Esophagus muscularis mucosa (tissue), 4 donors: ENCODE data around the gene TP73. TPM values are rescaled to one million over a fixed set of nuclear protein-coding genes. Genes with fewer than 3 reads are reported as not detected.

Experiments used
- DNase-seq: peaks from one replicate; pipeline ENCODE4 v3.0.0-alpha.2; 2017; ENCODE audit errors: extremely low spot score
- H3K27ac ChIP-seq, 4 donors: fragments of 200-600 bp; sonication (generic); replicated peaks in 1 of 4; 1 replicate in 3 of 4; 2 replicates in 1 of 4; pipeline ENCODE4 v1.5.1; 2016 to 2019; ENCODE audit warnings: mild to moderate bottlenecking in 1 of 4
- H3K27me3 ChIP-seq, 4 donors: fragments of 200-600 bp; sonication (generic); one replicate each; pipeline versions ENCODE4 v1.5.1 to v1.6.0; 2016 to 2019
- H3K36me3 ChIP-seq, 4 donors: fragments of 200-600 bp; sonication (generic); one replicate each; pipeline ENCODE4 v1.5.1; 2016 to 2019
- H3K4me1 ChIP-seq, 4 donors: fragments of 200-600 bp; sonication (generic); one replicate each; pipeline ENCODE4 v1.5.1; 2016 to 2019
- H3K4me3 ChIP-seq, 4 donors: fragments of 200-600 bp; sonication (generic); 1 replicate in 2 of 4; 2 replicates in 2 of 4; pipeline ENCODE4 v1.5.1; 2016 to 2019; ENCODE audit warnings: mild to moderate bottlenecking in 4 of 4, moderate library complexity in 1 of 4
- H3K9me3 ChIP-seq, 4 donors: fragments of 200-600 bp; sonication (generic); 1 replicate in 3 of 4; 2 replicates in 1 of 4; pipeline ENCODE4 v1.5.1; 2016 to 2019
- EP300 ChIP-seq: sonication (generic); formaldehyde crosslinking; IDR thresholded peaks from one replicate; pipeline ENCODE4 v1.6.1; 2017; ENCODE audit warnings: antibody characterized with exemption
- POLR2A ChIP-seq: fragments of 450-650 bp; IDR thresholded peaks from one replicate; pipeline ENCODE4 v1.6.1; 2017; ENCODE audit warnings: antibody characterized with exemption, moderate library complexity, mild to moderate bottlenecking, low read depth
- POLR2AphosphoS5 ChIP-seq, 2 donors: sonication (generic); formaldehyde crosslinking; IDR thresholded peaks; one replicate each; pipeline ENCODE4 v1.6.1; 2017; ENCODE audit warnings: antibody characterized with exemption in 2 of 2
- WGBS: methylation state at CpG from one replicate; pipeline ENCODE4 v1.1.5; 2018; 5-methylcytosine and 5-hydroxymethylcytosine counted together
- intact Hi-C: fragments of 100-400 bp; cut with DNase I; formaldehyde crosslinking; loops from one replicate; pipeline ENCODE4 v1.15.1; 2023
- total RNA-seq, 4 donors: library from RNA; depleted of rRNA; stranded (reverse); fragments of >200 nt; gene quantifications; one replicate each; pipeline versions ENCODE4 v1.1.0 to v1.2.1, GENCODE V29; 2016
- TF ChIP-seq, protein P1 (sequence below), 3 experiments: fragments of 200-600 bp in 2 of 3; fragments of 450-650 bp in 1 of 3; sonication (generic) in 2 of 3; IDR thresholded peaks; one replicate each; pipeline ENCODE4 v1.5.1; 2017 to 2019; ENCODE audit warnings: antibody characterized with exemption in 3 of 3, mild to moderate bottlenecking in 2 of 3, moderate library complexity in 1 of 3

The TP73 gene
- total RNA-seq, 4 donors from 2014 or later: not detected

GRCh38 chr1:3612123-3612522, 40.2 kb upstream of the TP73 start:
- H3K27me3 ChIP-seq: peaks cover 0 to 79% (median 26%) of the 10 kb centered on the region in 4 donors
- TF ChIP-seq POLR2AphosphoS5 (IDR thresholded peaks at IDR 0.05) (no peak), EP300 (no peak), POLR2A (no peak)
- TF ChIP-seq, protein P1, sequence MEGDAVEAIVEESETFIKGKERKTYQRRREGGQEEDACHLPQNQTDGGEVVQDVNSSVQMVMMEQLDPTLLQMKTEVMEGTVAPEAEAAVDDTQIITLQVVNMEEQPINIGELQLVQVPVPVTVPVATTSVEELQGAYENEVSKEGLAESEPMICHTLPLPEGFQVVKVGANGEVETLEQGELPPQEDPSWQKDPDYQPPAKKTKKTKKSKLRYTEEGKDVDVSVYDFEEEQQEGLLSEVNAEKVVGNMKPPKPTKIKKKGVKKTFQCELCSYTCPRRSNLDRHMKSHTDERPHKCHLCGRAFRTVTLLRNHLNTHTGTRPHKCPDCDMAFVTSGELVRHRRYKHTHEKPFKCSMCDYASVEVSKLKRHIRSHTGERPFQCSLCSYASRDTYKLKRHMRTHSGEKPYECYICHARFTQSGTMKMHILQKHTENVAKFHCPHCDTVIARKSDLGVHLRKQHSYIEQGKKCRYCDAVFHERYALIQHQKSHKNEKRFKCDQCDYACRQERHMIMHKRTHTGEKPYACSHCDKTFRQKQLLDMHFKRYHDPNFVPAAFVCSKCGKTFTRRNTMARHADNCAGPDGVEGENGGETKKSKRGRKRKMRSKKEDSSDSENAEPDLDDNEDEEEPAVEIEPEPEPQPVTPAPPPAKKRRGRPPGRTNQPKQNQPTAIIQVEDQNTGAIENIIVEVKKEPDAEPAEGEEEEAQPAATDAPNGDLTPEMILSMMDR (IDR thresholded peaks at IDR 0.05): no peak
- intact Hi-C loops: no loop called here

DNA sequence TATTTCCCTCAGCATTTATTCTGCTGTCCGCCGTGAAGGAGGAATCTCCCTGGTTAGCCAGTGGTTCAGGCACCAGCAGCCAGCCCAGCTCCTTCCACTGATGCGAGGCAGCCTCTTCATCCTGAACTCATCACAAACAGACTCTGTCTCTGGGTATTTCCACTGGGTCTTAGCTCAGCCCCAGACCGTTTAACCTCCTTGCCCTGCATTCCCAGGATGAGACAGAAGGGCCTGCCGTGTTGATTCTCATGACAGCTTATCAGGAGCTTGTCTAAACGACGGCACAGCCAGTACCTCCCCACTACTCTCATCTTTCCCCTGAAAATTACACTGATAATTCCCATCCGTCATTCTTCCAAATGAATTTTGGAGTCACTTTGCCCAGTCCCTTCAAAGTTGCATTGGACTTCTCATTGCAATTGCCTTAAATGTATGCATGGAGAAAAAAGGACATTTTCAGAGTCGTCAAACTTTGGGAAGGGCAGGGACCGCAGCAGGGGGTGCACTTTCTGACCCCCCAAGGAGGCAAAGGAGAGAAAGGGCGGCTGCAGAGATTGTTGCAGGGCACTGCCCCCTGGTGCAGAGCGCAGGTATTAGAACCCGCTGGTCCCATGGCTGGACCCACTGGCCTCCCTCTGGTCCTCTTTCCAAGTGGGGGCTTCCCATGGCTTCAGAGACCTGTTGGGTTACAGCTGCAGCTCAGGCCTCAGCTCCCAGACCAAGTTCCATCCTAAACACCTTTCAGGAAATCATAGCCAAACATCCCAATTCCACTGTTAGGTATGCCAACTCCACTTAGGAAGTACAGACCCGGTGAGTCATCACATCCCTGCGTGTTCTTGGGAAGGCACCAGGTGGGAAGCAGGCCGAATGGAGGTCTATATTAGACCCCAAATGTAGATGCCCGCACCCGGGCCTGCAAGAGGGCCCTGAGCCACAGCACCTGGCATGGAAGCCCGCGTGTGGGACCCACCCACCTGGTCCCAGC, 37.3 kb upstream of the TP73 start:
- H3K27me3 ChIP-seq: peaks cover 0 to 50% (median 16%) of the 10 kb centered on the region in 4 donors
- H3K4me1 ChIP-seq: peaks cover 19 to 32% (median 30%) of the 10 kb centered on the region in 4 donors
- no peaks in the 10 kb centered on the region for H3K36me3 ChIP-seq
- H3K27ac ChIP-seq: no peak overlapping the region
- intact Hi-C loops: loop anchor here (5.0 kb wide), 1 partner anchor 48 kb away; no protein-coding TSS in a partner anchor
- no peak for TF ChIP-seq POLR2AphosphoS5 (IDR thresholded peaks at IDR 0.05)
- TF ChIP-seq, protein P1 (IDR thresholded peaks at IDR 0.05): peak; percentile 26 to 47 (median 39)
- H3K4me3 ChIP-seq: no peak overlapping the region
- no peaks in the 10 kb centered on the region for H3K9me3 ChIP-seq
- 62% methylated on average over 15 of the region's 20 CpGs for WGBS
- DNase-seq: no peak

More at GRCh38 chr1:3612123-3612522, 40.2 kb upstream of the TP73 start:
- DNase-seq: no peak
- no peak overlapping the region for H3K27ac ChIP-seq
- H3K9me3 ChIP-seq: no peaks in the 10 kb centered on the region
- peaks cover 19 to 27% (median 24%) of the 10 kb centered on the region in 4 donors for H3K4me1 ChIP-seq
- no peaks in the 10 kb centered on the region for H3K36me3 ChIP-seq
- H3K4me3 ChIP-seq: peak overlapping the region; percentile 47 to 61 (median 49)
- WGBS: 78% methylated on average over 5 of the region's 7 CpGs

DNA sequence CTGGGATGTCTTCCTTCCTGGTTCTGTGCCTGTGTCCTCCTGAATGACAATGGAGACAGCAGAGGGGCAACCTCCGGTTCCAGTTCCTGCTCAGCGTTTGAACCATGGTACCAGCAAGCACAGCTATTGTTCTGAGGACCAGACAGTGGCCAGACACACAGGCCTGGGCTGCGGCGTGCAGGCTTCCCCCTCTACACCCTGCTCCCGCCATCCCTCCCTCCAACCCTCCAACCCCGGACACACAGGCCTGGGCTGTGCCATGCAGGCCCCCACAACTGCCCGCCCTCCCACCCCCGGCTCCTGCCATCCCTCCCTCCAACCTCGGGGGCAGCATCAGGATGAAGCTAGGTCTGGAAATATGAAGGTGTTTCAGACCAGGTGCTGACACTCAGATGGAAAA, 35.5 kb upstream of the TP73 start:
- peaks cover 0 to 32% (median 2%) of the 10 kb centered on the region in 4 donors for H3K27me3 ChIP-seq
- no peak overlapping the region for H3K27ac ChIP-seq
- intact Hi-C loops: loop anchor here (5.0 kb wide), 1 partner anchor 50 kb away; no protein-coding TSS in a partner anchor
- no peak overlapping the region for H3K4me3 ChIP-seq
- DNase-seq: no peak
- no peak for TF ChIP-seq POLR2A
- TF ChIP-seq, protein P1 (IDR thresholded peaks at IDR 0.05): no peak
- no peak for TF ChIP-seq POLR2AphosphoS5 (IDR thresholded peaks at IDR 0.05)
- no peak for TF ChIP-seq EP300
- no peaks in the 10 kb centered on the region for H3K36me3 ChIP-seq
- no peaks in the 10 kb centered on the region for H3K9me3 ChIP-seq
- WGBS: 83% methylated on average over 8 of the region's 9 CpGs
- H3K4me1 ChIP-seq: peaks cover 2 to 22% (median 17%) of the 10 kb centered on the region in 4 donors

DNA sequence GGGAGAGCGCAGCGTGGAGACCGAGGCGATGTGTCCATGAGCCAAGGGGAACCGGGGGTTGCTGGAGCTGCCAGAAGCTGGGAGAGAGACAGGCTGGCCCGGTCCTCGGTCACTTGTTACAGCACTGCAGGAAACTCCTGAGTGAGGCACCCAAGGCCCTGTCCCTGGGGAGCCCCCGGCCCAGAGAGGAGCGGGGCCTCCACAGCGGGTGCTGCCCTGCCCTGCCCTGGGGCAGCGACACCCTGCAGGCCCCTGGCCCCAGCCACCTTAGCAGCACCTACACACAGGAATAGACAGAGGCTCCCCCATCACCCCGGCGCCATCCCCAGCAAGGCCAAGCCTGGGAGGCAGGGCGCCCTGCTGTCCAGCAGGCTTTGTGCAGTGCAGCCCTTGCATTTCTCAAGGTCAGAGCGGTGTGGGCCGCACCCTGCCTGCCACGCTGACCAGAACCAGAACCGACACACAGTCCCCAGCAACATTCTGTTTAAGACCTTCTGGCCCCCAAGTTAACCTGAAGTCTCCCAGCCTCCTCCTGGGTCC, 34.4 kb upstream of the TP73 start:
- H3K27ac ChIP-seq: no peak overlapping the region
- no peak for DNase-seq
- no peaks in the 10 kb centered on the region for H3K36me3 ChIP-seq
- 86% methylated on average over 17 of the region's 18 CpGs for WGBS
- H3K4me3 ChIP-seq: no peak overlapping the region
- peaks cover under 1 to 26% (median 22%) of the 10 kb centered on the region in 4 donors for H3K4me1 ChIP-seq
- peaks cover 0 to 21% (median 0%) of the 10 kb centered on the region in 4 donors for H3K27me3 ChIP-seq
- intact Hi-C loops: loop anchor here (5.0 kb wide), 1 partner anchor 51 kb away; no protein-coding TSS in a partner anchor
- no peak for TF ChIP-seq EP300
- TF ChIP-seq POLR2A: no peak
- no peak for TF ChIP-seq POLR2AphosphoS5 (IDR thresholded peaks at IDR 0.05)
- TF ChIP-seq, protein P1 (IDR thresholded peaks at IDR 0.05): no peak
- H3K9me3 ChIP-seq: no peaks in the 10 kb centered on the region
